AG08395 (cell line): ENCODE results near the gene TMC2.

Experiments used
- DNase-seq: peaks from one replicate; pipeline ENCODE4 v3.0.0; 2012; ENCODE audit warnings: mixed read lengths, low spot score

Gene TMC2

GRCh38 chr20:2585811-2586210 lies 49.4 kb downstream of the TMC2 start:
- peak; percentile 16 for DNase-seq

- DNase-seq = no peak
Observed at GRCh38 chr20:2593756-2594155, 57.4 kb downstream of the TMC2 start.

- DNase-seq = no peak
Observed at GRCh38 chr20:2595076-2595475, 58.7 kb downstream of the TMC2 start.

GRCh38 chr20:2596673-2597279 lies 60.4 kb downstream of the TMC2 start:
- no peak for DNase-seq

- no peak for DNase-seq
Observed at GRCh38 chr20:2599288-2600006, 63.1 kb downstream of the TMC2 start.

GRCh38 chr20:2602046-2602735 lies 65.8 kb downstream of the TMC2 start:
- DNase-seq = no peak

- no peak for DNase-seq
Observed at GRCh38 chr20:2602746-2603145, 66.4 kb downstream of the TMC2 start.

GRCh38 chr20:2603816-2604505 lies 67.6 kb downstream of the TMC2 start:
- DNase-seq = no peak

- no peak for DNase-seq
Observed at GRCh38 chr20:2604506-2604835, 68.1 kb downstream of the TMC2 start.

GRCh38 chr20:2606507-2607006 lies 70.2 kb downstream of the TMC2 start:
- DNase-seq = no peak

- DNase-seq = no peak
Observed at GRCh38 chr20:2610326-2610725, 74.0 kb downstream of the TMC2 start.

- no peak for DNase-seq
Observed at GRCh38 chr20:2610941-2611720, 74.8 kb downstream of the TMC2 start.

- no peak for DNase-seq
Observed at GRCh38 chr20:2612073-2612472, 75.7 kb downstream of the TMC2 start.

GRCh38 chr20:2616634-2617033 lies 80.3 kb downstream of the TMC2 start:
- no peak for DNase-seq

- no peak for DNase-seq
Observed at GRCh38 chr20:2617099-2617714, 80.8 kb downstream of the TMC2 start.

- DNase-seq = no peak
Observed at GRCh38 chr20:2618815-2619214, 82.4 kb downstream of the TMC2 start.

- DNase-seq = no peak
Observed at GRCh38 chr20:2619337-2619736, 83.0 kb downstream of the TMC2 start.

- no peak for DNase-seq
Observed at GRCh38 chr20:2619961-2620595, 83.7 kb downstream of the TMC2 start.

- no peak for DNase-seq
Observed at GRCh38 chr20:2624190-2624589, 87.8 kb downstream of the TMC2 start.

- no peak for DNase-seq
Observed at GRCh38 chr20:2625062-2625461, 88.7 kb downstream of the TMC2 start.
